A549 (cell line): ENCODE measurements around the gene SMPDL3B. TPM values are rescaled to one million over a fixed set of nuclear protein-coding genes. Genes with fewer than 3 reads are reported as not detected.

ENCODE experiments used
- ATAC-seq, 2 experiments: fragments of 200-7000 bp in 1 of 2; fragments of >200 bp in 1 of 2; cut with Nextera tagmentation in 1 of 2; cut with Tn5 transposase in 1 of 2; 3 replicates each; pipeline versions ENCODE4 v1.8.0 to v1.9.1; 2018 to 2020; ENCODE audit warnings: mild to moderate bottlenecking in 1 of 2, moderate library complexity in 1 of 2
- CTCF ChIA-PET: fragments of 300-600 bp; sonication (Branson Sonifier 250); formaldehyde crosslinking; extraction: SDS; loops from one replicate; lab custom pipeline; 2021; ENCODE audit warnings: antibody characterized with exemption, inconsistent platforms; lab: Yijun Ruan, JAX
- POLR2A ChIA-PET: fragments of 350-600 bp; formaldehyde crosslinking; extraction: SDS; loops from one replicate; lab custom pipeline; 2021; ENCODE audit warnings: antibody characterized with exemption, inconsistent platforms; lab: Yijun Ruan, JAX
- DNase-seq, 2 experiments: peaks; one replicate each; pipeline versions ENCODE4 v3.0.0 to v3.0.0-alpha.2; 2011 to 2016; ENCODE audit warnings: low read depth in 1 of 2, low spot score in 1 of 2
- FAIRE-seq: peaks from 2 replicates; lab custom pipeline; 2011; peaks lifted over from hg19 to GRCh38; lab: Jason Lieb, UNC
- H3K27ac ChIP-seq, 2 experiments: fragments of >200 bp; sonication (Bioruptor Twin); formaldehyde crosslinking; 3 replicates each; pipeline ENCODE4 v1.5.1; 2016 to 2017
- H3K4me1 ChIP-seq: fragments of >200 bp; sonication (Bioruptor Twin); formaldehyde crosslinking; 3 replicates; pipeline ENCODE4 v1.6.1; 2016
- H3K4me2 ChIP-seq: fragments of >200 bp; sonication (Bioruptor Twin); formaldehyde crosslinking; 3 replicates; pipeline ENCODE4 v1.6.1; 2016
- H3K4me3 ChIP-seq: fragments of >200 bp; sonication (Bioruptor Twin); formaldehyde crosslinking; 3 replicates; pipeline ENCODE4 v1.5.1; 2016
- H3K9me3 ChIP-seq: fragments of >200 bp; sonication (Bioruptor Twin); formaldehyde crosslinking; 3 replicates; pipeline ENCODE4 v1.6.1; 2016
- CBX8 ChIP-seq: fragments of 200-600 bp; sonication (generic); IDR thresholded peaks from 2 replicates; pipeline ENCODE4 v1.6.1; 2016
- CEBPB ChIP-seq, 2 experiments: fragments of >200 bp in 1 of 2; sonication (Bioruptor Twin) in 1 of 2; formaldehyde crosslinking in 1 of 2; IDR thresholded peaks; 2 replicates each; pipeline ENCODE4 v1.6.1; 2012 to 2016
- ESRRA ChIP-seq: fragments of 150-350 bp; IDR thresholded peaks from 2 replicates; pipeline ENCODE4 v1.6.1; 2014; ENCODE audit warnings: mild to moderate bottlenecking, low read length, borderline replicate concordance
- FOSL2 ChIP-seq, 2 experiments: fragments of 450-650 bp in 1 of 2; fragments of >200 bp in 1 of 2; sonication (Bioruptor Twin) in 1 of 2; formaldehyde crosslinking; IDR thresholded peaks; 2 replicates each; pipeline versions ENCODE4 v1.5.0 to v1.6.1; 2016 to 2020; ENCODE audit warnings: mild to moderate bottlenecking in 1 of 2, moderate library complexity in 1 of 2
- FOXS1 ChIP-seq: fragments of 250-450 bp; sonication (Bioruptor Pico); IDR thresholded peaks from 2 replicates; pipeline ENCODE4 v1.5.0; 2020; ENCODE audit warnings: mild to moderate bottlenecking, moderate library complexity
- HOXB5 ChIP-seq: fragments of 250-450 bp; sonication (Bioruptor Pico); IDR thresholded peaks from 2 replicates; pipeline ENCODE4 v1.5.0; 2020; ENCODE audit warnings: mild to moderate bottlenecking, moderate library complexity
- JUN ChIP-seq, 2 experiments: fragments of >200 bp; sonication (Bioruptor Twin); formaldehyde crosslinking; IDR thresholded peaks; 2 replicates in 1 of 2; 3 replicates in 1 of 2; pipeline ENCODE4 v1.6.1; 2016 to 2017
- MAFK ChIP-seq: fragments of 450-650 bp; IDR thresholded peaks from 2 replicates; pipeline ENCODE4 v1.6.1; 2014; ENCODE audit not compliant: partially characterized antibody
- MAZ ChIP-seq: fragments of 150-350 bp; IDR thresholded peaks from 2 replicates; pipeline ENCODE4 v1.6.1; 2014; ENCODE audit warnings: antibody characterized with exemption, low read depth, low read length, borderline replicate concordance
- NFE2L2 ChIP-seq: fragments of 150-350 bp; conservative IDR thresholded peaks from 2 replicates; pipeline ENCODE4 v1.6.1; 2014; ENCODE audit warnings: low read length
- RNF2 ChIP-seq: fragments of 200-600 bp; sonication (generic); IDR thresholded peaks from 2 replicates; pipeline ENCODE4 v1.6.1; 2016; ENCODE audit warnings: low read depth, mild to moderate bottlenecking, antibody characterized with exemption, moderate library complexity, borderline replicate concordance
- SMC3 ChIP-seq: fragments of >200 bp; sonication (Bioruptor Twin); formaldehyde crosslinking; IDR thresholded peaks from 3 replicates; pipeline ENCODE4 v1.6.1; 2018; ENCODE audit warnings: inconsistent platforms
- SREBF2 ChIP-seq: fragments of 450-650 bp; IDR thresholded peaks from 2 replicates; pipeline ENCODE4 v1.6.1; 2014; ENCODE audit warnings: mild to moderate bottlenecking, moderate library complexity
- TFCP2L1 ChIP-seq: fragments of 250-450 bp; sonication (Bioruptor Pico); IDR thresholded peaks from 2 replicates; pipeline ENCODE4 v1.5.0; 2021; ENCODE audit warnings: mild to moderate bottlenecking
- ZFP36 ChIP-seq: fragments of 450-650 bp; IDR thresholded peaks from 2 replicates; pipeline ENCODE4 v1.6.1; 2014; ENCODE audit warnings: borderline replicate concordance; ENCODE audit not compliant: partially characterized antibody
- WGBS: methylation state at CpG from one replicate; pipeline ENCODE4 v1.1.6; 2017; ENCODE audit errors: missing lambda C conversion rate; 5-methylcytosine and 5-hydroxymethylcytosine counted together
- polyA plus RNA-seq, 4 experiments: library from polyadenylated mRNA; depleted of rRNA in 3 of 4; stranded (reverse); fragments of >200 nt; fragmentation: RNase III in 1 of 4; extraction: RNeasy Plus Mini Kit Qiagen cat#74134 plus additional on column Dnase treatment in 1 of 4; gene quantifications; 2 replicates in 3 of 4; 3 replicates in 1 of 4; pipeline ENCODE4 v1.2.3, GENCODE V29; 2011 to 2017
- TF ChIP-seq, protein P1 (sequence below): fragments of >200 bp; sonication (Bioruptor Twin); formaldehyde crosslinking; IDR thresholded peaks from 3 replicates; pipeline ENCODE4 v1.5.1; 2016
- TF ChIP-seq, protein P2 (sequence below): fragments of 200-600 bp; sonication (generic); IDR thresholded peaks from 2 replicates; pipeline ENCODE4 v1.6.1; 2016; ENCODE audit warnings: antibody characterized with exemption, mild to moderate bottlenecking, moderate library complexity
- TF ChIP-seq, protein P3 (sequence below): IDR thresholded peaks from 2 replicates; pipeline ENCODE4 v1.6.1; 2012; ENCODE audit warnings: low read depth, borderline replicate concordance
- TF ChIP-seq, protein P4 (sequence below): fragments of 250-450 bp; sonication (Bioruptor Pico); IDR thresholded peaks from 2 replicates; pipeline ENCODE4 v1.5.0; 2021; ENCODE audit warnings: mild to moderate bottlenecking, moderate library complexity, borderline replicate concordance
- TF ChIP-seq, protein P5 (sequence below): IDR thresholded peaks from 2 replicates; pipeline ENCODE4 v1.6.1; 2012
- TF ChIP-seq, protein P6 (sequence below): fragments of 150-350 bp; IDR thresholded peaks from 2 replicates; pipeline ENCODE4 v1.6.1; 2014; ENCODE audit warnings: low read depth, mild to moderate bottlenecking, low read length

The SMPDL3B gene
- polyA plus RNA-seq, 2 of the 4 experiments (the other 2 are of a cell fraction): 1.7 to 4.0 TPM

DNA sequence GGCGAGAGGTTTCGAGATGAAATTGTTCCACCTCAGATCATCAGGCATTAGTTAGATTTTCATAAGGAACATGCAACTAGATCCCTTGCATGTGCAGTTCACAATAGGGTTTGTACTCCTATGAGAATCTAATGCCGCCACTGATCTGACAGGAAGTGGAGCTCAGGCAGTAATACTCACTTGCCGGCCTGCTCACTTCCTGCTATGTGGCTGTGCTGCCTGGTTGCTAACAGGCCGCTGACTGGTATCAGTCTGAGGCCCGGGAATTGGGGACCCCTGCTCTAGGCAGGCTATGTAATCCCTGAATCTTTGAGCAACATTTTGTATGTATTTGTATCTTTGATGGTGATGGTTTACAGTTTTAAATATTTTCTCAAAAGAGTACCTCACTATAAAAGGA lies 57.5 kb downstream of the SMPDL3B start:
- ATAC-seq: no peak
- WGBS: 87% methylated on average over 6 of the region's 6 CpGs
- DNase-seq: no peak
- no peak overlapping the region for H3K27ac ChIP-seq
- no peaks in the 10 kb centered on the region for H3K9me3 ChIP-seq
- H3K4me2 ChIP-seq: no peak overlapping the region
- no peak for FAIRE-seq
- POLR2A ChIA-PET: no interaction called here
- TF ChIP-seq FOSL2 (IDR thresholded peaks at IDR 0.05) (no peak), FOSL2 (CRISPR knock-in tag; IDR thresholded peaks at IDR 0.05) (no peak), SMC3 (no peak), HOXB5 (CRISPR knock-in tag) (no peak), RNF2 (no peak), ESRRA (no peak), NFE2L2 (no peak), CBX8 (no peak), FOXS1 (CRISPR knock-in tag) (no peak), SREBF2 (no peak), JUN (IDR thresholded peaks at IDR 0.05) (no peak)
- TF ChIP-seq, protein P1, sequence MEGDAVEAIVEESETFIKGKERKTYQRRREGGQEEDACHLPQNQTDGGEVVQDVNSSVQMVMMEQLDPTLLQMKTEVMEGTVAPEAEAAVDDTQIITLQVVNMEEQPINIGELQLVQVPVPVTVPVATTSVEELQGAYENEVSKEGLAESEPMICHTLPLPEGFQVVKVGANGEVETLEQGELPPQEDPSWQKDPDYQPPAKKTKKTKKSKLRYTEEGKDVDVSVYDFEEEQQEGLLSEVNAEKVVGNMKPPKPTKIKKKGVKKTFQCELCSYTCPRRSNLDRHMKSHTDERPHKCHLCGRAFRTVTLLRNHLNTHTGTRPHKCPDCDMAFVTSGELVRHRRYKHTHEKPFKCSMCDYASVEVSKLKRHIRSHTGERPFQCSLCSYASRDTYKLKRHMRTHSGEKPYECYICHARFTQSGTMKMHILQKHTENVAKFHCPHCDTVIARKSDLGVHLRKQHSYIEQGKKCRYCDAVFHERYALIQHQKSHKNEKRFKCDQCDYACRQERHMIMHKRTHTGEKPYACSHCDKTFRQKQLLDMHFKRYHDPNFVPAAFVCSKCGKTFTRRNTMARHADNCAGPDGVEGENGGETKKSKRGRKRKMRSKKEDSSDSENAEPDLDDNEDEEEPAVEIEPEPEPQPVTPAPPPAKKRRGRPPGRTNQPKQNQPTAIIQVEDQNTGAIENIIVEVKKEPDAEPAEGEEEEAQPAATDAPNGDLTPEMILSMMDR: no peak
- TF ChIP-seq, protein P2, sequence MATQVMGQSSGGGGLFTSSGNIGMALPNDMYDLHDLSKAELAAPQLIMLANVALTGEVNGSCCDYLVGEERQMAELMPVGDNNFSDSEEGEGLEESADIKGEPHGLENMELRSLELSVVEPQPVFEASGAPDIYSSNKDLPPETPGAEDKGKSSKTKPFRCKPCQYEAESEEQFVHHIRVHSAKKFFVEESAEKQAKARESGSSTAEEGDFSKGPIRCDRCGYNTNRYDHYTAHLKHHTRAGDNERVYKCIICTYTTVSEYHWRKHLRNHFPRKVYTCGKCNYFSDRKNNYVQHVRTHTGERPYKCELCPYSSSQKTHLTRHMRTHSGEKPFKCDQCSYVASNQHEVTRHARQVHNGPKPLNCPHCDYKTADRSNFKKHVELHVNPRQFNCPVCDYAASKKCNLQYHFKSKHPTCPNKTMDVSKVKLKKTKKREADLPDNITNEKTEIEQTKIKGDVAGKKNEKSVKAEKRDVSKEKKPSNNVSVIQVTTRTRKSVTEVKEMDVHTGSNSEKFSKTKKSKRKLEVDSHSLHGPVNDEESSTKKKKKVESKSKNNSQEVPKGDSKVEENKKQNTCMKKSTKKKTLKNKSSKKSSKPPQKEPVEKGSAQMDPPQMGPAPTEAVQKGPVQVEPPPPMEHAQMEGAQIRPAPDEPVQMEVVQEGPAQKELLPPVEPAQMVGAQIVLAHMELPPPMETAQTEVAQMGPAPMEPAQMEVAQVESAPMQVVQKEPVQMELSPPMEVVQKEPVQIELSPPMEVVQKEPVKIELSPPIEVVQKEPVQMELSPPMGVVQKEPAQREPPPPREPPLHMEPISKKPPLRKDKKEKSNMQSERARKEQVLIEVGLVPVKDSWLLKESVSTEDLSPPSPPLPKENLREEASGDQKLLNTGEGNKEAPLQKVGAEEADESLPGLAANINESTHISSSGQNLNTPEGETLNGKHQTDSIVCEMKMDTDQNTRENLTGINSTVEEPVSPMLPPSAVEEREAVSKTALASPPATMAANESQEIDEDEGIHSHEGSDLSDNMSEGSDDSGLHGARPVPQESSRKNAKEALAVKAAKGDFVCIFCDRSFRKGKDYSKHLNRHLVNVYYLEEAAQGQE: no peak
- TF ChIP-seq, protein P3, sequence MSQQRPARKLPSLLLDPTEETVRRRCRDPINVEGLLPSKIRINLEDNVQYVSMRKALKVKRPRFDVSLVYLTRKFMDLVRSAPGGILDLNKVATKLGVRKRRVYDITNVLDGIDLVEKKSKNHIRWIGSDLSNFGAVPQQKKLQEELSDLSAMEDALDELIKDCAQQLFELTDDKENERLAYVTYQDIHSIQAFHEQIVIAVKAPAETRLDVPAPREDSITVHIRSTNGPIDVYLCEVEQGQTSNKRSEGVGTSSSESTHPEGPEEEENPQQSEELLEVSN: no peak
- TF ChIP-seq, protein P4, sequence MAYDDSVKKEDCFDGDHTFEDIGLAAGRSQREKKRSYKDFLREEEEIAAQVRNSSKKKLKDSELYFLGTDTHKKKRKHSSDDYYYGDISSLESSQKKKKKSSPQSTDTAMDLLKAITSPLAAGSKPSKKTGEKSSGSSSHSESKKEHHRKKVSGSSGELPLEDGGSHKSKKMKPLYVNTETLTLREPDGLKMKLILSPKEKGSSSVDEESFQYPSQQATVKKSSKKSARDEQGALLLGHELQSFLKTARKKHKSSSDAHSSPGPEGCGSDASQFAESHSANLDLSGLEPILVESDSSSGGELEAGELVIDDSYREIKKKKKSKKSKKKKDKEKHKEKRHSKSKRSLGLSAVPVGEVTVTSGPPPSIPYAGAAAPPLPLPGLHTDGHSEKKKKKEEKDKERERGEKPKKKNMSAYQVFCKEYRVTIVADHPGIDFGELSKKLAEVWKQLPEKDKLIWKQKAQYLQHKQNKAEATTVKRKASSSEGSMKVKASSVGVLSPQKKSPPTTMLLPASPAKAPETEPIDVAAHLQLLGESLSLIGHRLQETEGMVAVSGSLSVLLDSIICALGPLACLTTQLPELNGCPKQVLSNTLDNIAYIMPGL (CRISPR knock-in tag): no peak
- no peak overlapping the region for H3K4me3 ChIP-seq
- CTCF ChIA-PET: interaction anchor here (1.4 to 1.9 kb wide), 2 partner anchors 10 to 12 kb away, joined by 3 to 5 read pairs; no protein-coding TSS in a partner anchor
- no peaks in the 10 kb centered on the region for H3K4me1 ChIP-seq

DNA sequence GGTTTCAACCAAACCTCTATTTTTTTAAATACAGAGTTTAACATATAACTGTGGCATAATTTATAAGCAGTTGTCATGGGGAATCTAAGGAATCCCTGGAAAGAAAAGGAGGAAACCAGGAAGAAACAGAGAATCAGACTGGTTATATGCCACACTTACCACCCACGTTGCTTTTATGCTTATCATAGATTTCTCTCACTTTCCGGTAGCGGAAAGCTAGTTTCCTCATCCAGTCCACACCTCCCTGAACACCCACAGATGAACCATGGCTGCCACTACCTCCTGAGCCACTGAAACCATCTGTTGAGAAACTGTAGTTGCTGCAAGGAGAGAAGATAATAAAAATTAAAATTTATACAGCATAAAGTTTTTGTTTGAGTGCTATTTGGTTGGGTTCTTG lies 58.4 kb downstream of the SMPDL3B start:
- no peak for FAIRE-seq
- 93% methylated on average over 3 of the region's 3 CpGs for WGBS
- ChIA-PET CTCF (interaction anchor here (0.6 to 1.9 kb wide), 3 partner anchors 9 to 13 kb away, joined by 3 to 5 read pairs (median 3); no protein-coding TSS in a partner anchor), POLR2A (no interaction called here)
- Histone ChIP-seq H3K9me3 (no peaks in the 10 kb centered on the region), H3K27ac (no peak overlapping the region), H3K4me1 (no peaks in the 10 kb centered on the region), H3K4me2 (no peak overlapping the region), H3K4me3 (no peak overlapping the region)
- no peak for ATAC-seq
- no peak for DNase-seq
- TF ChIP-seq, protein P4 (CRISPR knock-in tag): no peak
- TF ChIP-seq CBX8: no peak
- TF ChIP-seq, protein P3: no peak
- TF ChIP-seq CEBPB (IDR thresholded peaks at IDR 0.05): no peak
- TF ChIP-seq ZFP36: no peak
- no peak for TF ChIP-seq TFCP2L1
- TF ChIP-seq, protein P5, sequence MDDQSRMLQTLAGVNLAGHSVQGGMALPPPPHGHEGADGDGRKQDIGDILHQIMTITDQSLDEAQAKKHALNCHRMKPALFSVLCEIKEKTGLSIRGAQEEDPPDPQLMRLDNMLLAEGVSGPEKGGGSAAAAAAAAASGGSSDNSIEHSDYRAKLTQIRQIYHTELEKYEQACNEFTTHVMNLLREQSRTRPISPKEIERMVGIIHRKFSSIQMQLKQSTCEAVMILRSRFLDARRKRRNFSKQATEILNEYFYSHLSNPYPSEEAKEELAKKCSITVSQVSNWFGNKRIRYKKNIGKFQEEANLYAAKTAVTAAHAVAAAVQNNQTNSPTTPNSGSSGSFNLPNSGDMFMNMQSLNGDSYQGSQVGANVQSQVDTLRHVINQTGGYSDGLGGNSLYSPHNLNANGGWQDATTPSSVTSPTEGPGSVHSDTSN: no peak
- TF ChIP-seq, protein P6, sequence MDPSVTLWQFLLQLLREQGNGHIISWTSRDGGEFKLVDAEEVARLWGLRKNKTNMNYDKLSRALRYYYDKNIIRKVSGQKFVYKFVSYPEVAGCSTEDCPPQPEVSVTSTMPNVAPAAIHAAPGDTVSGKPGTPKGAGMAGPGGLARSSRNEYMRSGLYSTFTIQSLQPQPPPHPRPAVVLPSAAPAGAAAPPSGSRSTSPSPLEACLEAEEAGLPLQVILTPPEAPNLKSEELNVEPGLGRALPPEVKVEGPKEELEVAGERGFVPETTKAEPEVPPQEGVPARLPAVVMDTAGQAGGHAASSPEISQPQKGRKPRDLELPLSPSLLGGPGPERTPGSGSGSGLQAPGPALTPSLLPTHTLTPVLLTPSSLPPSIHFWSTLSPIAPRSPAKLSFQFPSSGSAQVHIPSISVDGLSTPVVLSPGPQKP: no peak
- no peak for TF ChIP-seq MAFK
- no peak for TF ChIP-seq MAZ
- no peak for TF ChIP-seq RNF2
